Measurements from ENCODE around the gene RFX3. TPM values are rescaled to one million over a fixed set of nuclear protein-coding genes. Genes with fewer than 3 reads are reported as not detected.

Gene RFX3
- total and polyA plus RNA-seq, 2 of the 13 experiments (the other 11 are each of a cell fraction or from before 2014, with no cell fraction given) = 2.7 to 5.3 TPM

DNA sequence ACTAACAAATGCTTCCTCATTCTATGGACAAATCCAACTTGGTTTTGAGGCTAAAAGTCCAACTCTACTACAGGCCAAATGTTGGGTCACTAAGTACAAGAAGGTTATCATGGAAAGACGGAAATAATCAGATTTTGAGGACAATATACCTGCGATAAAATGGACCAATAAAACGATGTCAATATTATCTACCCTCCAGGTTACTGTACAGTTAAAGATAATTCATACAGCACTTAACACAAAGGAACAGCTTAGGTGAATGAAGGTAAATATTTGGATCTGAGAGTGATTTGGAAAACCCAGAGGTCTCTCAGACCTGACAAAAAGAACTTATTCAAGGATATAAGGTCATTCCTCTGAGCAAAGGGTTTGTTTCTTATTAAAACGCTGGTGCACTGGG, 352.4 kb downstream of the RFX3 start (continued):
- TF ChIP-seq, protein P1, sequence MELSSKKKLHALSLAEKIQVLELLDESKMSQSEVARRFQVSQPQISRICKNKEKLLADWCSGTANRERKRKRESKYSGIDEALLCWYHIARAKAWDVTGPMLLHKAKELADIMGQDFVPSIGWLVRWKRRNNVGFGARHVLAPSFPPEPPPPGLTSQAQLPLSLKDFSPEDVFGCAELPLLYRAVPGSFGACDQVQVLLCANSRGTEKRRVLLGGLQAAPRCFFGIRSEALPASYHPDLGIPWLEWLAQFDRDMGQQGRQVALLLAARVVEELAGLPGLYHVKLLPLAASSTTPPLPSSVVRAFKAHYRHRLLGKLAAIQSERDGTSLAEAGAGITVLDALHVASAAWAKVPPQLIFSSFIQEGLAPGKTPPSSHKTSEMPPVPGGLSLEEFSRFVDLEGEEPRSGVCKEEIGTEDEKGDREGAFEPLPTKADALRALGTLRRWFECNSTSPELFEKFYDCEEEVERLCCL (CRISPR knock-in tag; IDR thresholded peaks at IDR 0.05; ENCODE audit: borderline replicate concordance) = no peak

DNA sequence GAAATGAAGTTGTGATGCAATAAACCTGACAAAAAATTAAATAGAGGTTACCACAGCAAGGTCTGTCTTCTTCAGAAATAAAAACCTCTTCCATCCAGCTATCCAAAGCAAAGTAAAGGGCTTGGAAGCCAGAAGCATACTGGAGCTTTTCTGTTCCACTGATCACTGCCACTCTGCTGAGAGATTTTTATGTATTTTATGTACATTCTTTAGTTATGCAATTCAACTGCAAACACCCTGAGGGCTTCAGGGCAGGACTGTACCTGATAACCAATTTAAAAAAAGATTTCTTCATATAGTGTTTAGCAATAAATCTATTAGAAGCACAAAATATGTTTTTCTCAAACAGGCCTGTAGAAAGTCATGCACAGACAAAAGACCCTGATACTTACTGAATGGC, 355.0 kb downstream of the RFX3 start:
- intact Hi-C loops (cut with micrococcal nuclease; ENCODE audit: unreplicated experiment) = no loop called here
- H3K27me3 ChIP-seq (ENCODE audit: control insufficient read depth in 1 of 2, insufficient read depth in 2 of 2, low read length in 2 of 2) = no peaks in the 10 kb centered on the region
- H3K79me2 ChIP-seq (ENCODE audit: insufficient read depth, low read length) = no peaks in the 10 kb centered on the region
- in situ Hi-C loops (cut with HindIII; ENCODE audit: extremely low pct_ligation_motif_present, low pct_unique_long_range_greater_than_20kb) = no loop called here
- ATAC-seq (no peak), FAIRE-seq (no peak), DNase-seq (ENCODE audit: low spot score) (no peak)
- no TSS peak for BruUV-seq (replicated peaks)
- CTCF ChIA-PET (ENCODE audit: low intra/inter-chr PET ratio, low total read pairs) = no interaction called here
- H3K27ac ChIP-seq (ENCODE audit: extremely low read length, insufficient read depth, low read length) = no peak overlapping the region
- no peaks in the 10 kb centered on the region for H3K9me3 ChIP-seq (ENCODE audit: low read length)
- no peak overlapping the region for H3K4me3 ChIP-seq (replicated peaks in 1 of 3; ENCODE audit: insufficient read depth in 1 of 3, low read depth in 2 of 3, low read length in 3 of 3)
- H2AFZ ChIP-seq (ENCODE audit: low read length) = no peak overlapping the region
- H3K4me2 ChIP-seq (ENCODE audit: low read depth, low read length) = no peak overlapping the region
- POLR2A ChIA-PET = no interaction called here
- peaks cover 22% of the 10 kb centered on the region for H3K4me1 ChIP-seq (ENCODE audit: insufficient read depth, low read length)
- no peak overlapping the region for H3K9ac ChIP-seq (ENCODE audit: insufficient read depth, low read depth, low read length)
- TF ChIP-seq MXI1 (IDR thresholded peaks at IDR 0.05; ENCODE audit: borderline replicate concordance, low read depth, low read length) (no peak), POGK (CRISPR knock-in tag; conservative IDR thresholded peaks at IDR 0.05) (0 out of 2 replicates have a peak, but pooled peaks have one; percentile 35)
- no peaks in the 10 kb centered on the region for H4K20me1 ChIP-seq (ENCODE audit: insufficient read depth, low read length)
- H3K36me3 ChIP-seq (replicated peaks in 1 of 2; ENCODE audit: control insufficient read depth in 1 of 2, insufficient read depth in 2 of 2, low read length in 2 of 2) = no peaks in the 10 kb centered on the region

All from HepG2 (cell line).